Immature natural killer cell (primary cell): ENCODE data around the gene ETV7. TPM values are rescaled to one million over a fixed set of nuclear protein-coding genes. Genes with fewer than 3 reads are reported as not detected.
A peak's percentile ranks its signal among the peaks of the same experiment; 100 is the strongest.
"Not testable (repeated sequence)": the region's sequence is repeated elsewhere in the genome, so short reads cannot be mapped to it uniquely, and the experiment has no call there.

Experiments used
- DNase-seq, 3 donors: peaks; one replicate each; pipeline ENCODE4 v3.0.0; 2022; ENCODE audit warnings: mixed read lengths in 1 of 3
- H3K27ac Mint-ChIP-seq, 6 donors: one replicate each; pipeline ENCODE4 v1.8.0; 2020; ENCODE audit warnings: mixed read lengths in 6 of 6, mild to moderate bottlenecking in 5 of 6, inconsistent platforms in 4 of 6, moderate library complexity in 3 of 6
- H3K27me3 Mint-ChIP-seq, 3 donors: one replicate each; pipeline ENCODE4 v1.8.0; 2020 to 2021; ENCODE audit warnings: low read depth in 3 of 3, mild to moderate bottlenecking in 3 of 3, mixed read lengths in 3 of 3, moderate library complexity in 3 of 3, inconsistent platforms in 1 of 3
- H3K36me3 Mint-ChIP-seq, 3 donors: one replicate each; pipeline ENCODE4 v1.8.0; 2020; ENCODE audit warnings: mixed read lengths in 3 of 3, inconsistent platforms in 2 of 3, mild to moderate bottlenecking in 2 of 3
- H3K4me1 Mint-ChIP-seq, 2 donors: one replicate each; pipeline ENCODE4 v1.8.0; 2020; ENCODE audit warnings: inconsistent platforms in 2 of 2, mild to moderate bottlenecking in 2 of 2, mixed read lengths in 2 of 2, moderate library complexity in 1 of 2
- H3K4me3 Mint-ChIP-seq, 5 donors: one replicate each; pipeline ENCODE4 v1.8.0; 2020; ENCODE audit warnings: mild to moderate bottlenecking in 5 of 5, mixed read lengths in 5 of 5, inconsistent platforms in 3 of 5, moderate library complexity in 3 of 5
- H3K9me3 Mint-ChIP-seq, 6 donors: one replicate each; pipeline ENCODE4 v1.8.0; 2020; ENCODE audit warnings: mild to moderate bottlenecking in 6 of 6, mixed read lengths in 6 of 6, inconsistent platforms in 4 of 6, moderate library complexity in 3 of 6
- polyA plus RNA-seq, 3 donors: library from polyadenylated mRNA; unstranded; fragments of 300-500 nt; fragmentation: Illumina TruSeq; gene quantifications; one replicate each; pipeline ENCODE4 v1.2.3, GENCODE V29; 2021

The ETV7 gene
- polyA plus RNA-seq, 3 donors from 2014 or later: 2.0 TPM; not detected in 2

DNA sequence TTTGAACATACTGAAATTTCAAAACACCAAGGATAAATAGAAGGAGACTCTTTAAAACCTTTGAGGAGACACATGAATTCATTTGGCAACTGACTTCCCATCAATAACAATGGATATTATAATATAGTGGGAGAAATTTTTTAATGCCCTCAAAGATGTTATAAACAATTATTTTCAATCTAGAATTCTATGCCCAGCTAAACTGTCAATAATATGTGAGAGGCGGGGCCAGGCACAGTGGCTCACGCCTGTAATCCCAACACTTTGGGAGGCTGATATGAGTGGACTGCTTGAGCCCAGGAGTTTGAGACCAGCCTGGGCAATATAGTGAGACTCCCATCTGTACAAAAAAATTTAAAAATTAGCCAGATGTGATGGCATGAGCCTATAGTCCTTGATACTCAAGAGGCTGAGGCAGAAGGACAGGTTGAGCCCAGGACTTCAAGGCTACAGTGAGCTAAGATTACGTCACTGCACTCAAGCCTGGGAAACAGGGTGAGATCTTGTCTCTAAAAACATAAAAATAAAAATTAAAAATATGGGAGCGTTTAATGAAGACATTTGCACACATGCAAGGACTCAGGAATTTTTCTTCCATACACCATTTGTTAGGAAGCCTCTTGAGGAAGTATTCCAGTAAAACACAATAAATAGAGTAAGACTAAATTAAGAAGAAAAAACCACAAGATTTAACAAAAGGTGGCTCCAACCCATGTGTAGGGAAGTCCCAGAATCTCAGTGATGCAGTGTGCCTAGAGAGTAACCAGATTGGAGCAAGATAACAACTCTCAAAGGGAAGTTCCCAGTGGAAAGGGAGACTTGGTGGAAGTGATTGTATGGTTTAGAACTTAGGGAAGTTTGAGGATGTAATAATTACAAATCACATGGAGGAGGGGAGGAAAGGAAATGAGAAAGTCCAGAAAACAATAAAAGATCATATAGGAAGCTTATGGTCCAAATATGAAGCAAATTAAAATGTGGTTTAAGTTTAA lies 26.3 kb upstream of the ETV7 start:
- Mint-ChIP-seq H3K27me3 (peaks cover 0 to 7% (median 6%) of the 10 kb centered on the region in 3 donors), H3K9me3 (peaks cover 0 to 11% (median 3%) of the 10 kb centered on the region in 6 donors), H3K4me1 (no peaks in the 10 kb centered on the region), H3K27ac (no peak overlapping the region), H3K36me3 (peaks cover 0 to 4% (median 0%) of the 10 kb centered on the region in 3 donors), H3K4me3 (no peak overlapping the region)
- DNase-seq: no peak

DNA sequence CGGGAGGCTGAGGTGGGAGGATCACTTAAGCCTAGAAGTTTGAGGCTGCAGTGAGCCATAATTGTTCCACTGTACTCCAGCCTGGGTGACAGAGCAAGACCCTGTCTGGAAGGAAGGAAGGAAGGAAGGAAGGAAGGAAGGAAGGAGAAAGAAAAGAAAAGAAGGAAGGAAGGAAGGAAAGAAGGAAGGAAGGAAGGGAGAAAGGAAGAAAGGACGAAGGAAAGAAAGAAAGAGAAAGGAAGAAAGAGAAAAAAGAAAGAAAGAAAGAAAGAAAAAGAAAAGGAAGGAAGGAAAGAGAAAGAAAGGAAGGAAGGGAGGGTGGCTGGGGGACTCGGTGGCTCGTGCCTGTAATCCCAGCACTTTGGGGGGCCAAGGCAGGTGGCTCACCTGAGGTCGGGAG lies 22.2 kb upstream of the ETV7 start:
- Mint-ChIP-seq H3K27ac (peak overlapping the region in 2 of 6 donors; percentile 30 to 40), H3K9me3 (peaks cover 0 to 11% (median 3%) of the 10 kb centered on the region in 6 donors)
- H3K36me3 Mint-ChIP-seq, H3K4me3 Mint-ChIP-seq, DNase-seq, H3K4me1 Mint-ChIP-seq, H3K27me3 Mint-ChIP-seq: not testable (repeated sequence)

- Mint-ChIP-seq H3K4me1 (no peaks in the 10 kb centered on the region), H3K9me3 (no peaks in the 10 kb centered on the region), H3K4me3 (no peak overlapping the region), H3K27ac (no peak overlapping the region), H3K27me3 (peaks cover 0 to 6% (median 5%) of the 10 kb centered on the region in 3 donors), H3K36me3 (no peaks in the 10 kb centered on the region)
- DNase-seq: no peak
These were observed 16.7 kb upstream of the ETV7 start for GRCh38 chr6:36404164-36404563.

- Mint-ChIP-seq H3K27me3 (peaks cover 0 to 6% (median 2%) of the 10 kb centered on the region in 3 donors), H3K9me3 (no peaks in the 10 kb centered on the region), H3K27ac (no peak overlapping the region), H3K4me3 (no peak overlapping the region), H3K4me1 (no peaks in the 10 kb centered on the region), H3K36me3 (no peaks in the 10 kb centered on the region)
- DNase-seq: no peak
These were observed 15.0 kb upstream of the ETV7 start for GRCh38 chr6:36402481-36402880.

DNA sequence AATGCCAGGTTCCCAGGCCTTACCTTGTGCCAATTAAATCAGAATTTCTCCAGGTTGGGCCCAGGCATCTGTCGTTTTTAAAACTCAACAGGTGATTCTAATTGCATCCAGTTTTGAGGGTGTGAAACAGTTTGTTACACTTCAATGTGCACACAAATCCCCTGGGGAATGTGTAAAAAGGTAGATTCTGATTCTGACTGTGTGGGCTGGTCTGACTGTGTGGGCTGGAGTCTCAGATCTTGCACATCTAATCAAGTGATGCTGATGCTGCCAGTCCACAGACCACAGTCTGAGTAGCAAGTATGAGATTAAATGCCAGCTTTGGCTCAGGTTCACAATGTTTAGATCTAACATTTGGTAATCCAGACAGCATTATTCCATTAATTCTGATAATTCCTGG lies 12.5 kb upstream of the ETV7 start:
- Mint-ChIP-seq H3K36me3 (no peaks in the 10 kb centered on the region), H3K27ac (no peak overlapping the region), H3K4me1 (no peaks in the 10 kb centered on the region), H3K4me3 (no peak overlapping the region), H3K27me3 (peaks cover 0 to 5% (median 1%) of the 10 kb centered on the region in 3 donors), H3K9me3 (no peaks in the 10 kb centered on the region)
- no peak for DNase-seq

DNA sequence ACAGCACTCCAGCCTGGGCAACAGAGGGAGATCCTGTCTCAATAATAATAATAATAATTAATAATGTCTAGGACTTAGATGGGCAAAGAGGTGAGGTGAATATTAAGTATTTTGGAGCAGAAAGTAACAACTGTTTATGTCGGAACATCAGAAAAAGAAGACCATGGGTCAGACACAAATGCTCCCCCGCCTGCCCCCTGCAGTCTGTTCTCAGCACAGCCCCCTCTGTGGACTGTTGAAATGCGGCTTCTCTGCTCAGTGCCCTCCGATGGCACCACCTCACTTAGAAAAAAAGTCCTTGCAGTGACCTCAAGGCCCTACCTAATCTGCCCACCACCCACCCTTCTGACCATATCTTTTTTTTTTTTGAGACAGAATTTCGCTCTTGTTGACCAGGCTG lies 5.2 kb upstream of the ETV7 start:
- H3K4me1 Mint-ChIP-seq: peaks cover 7% of the 10 kb centered on the region in 2 donors
- H3K27me3 Mint-ChIP-seq: peaks cover 6 to 13% (median 8%) of the 10 kb centered on the region in 3 donors
- no peak overlapping the region for H3K4me3 Mint-ChIP-seq
- no peak overlapping the region for H3K27ac Mint-ChIP-seq
- DNase-seq: no peak
- peaks cover 0 to 6% (median 0%) of the 10 kb centered on the region in 3 donors for H3K36me3 Mint-ChIP-seq
- no peaks in the 10 kb centered on the region for H3K9me3 Mint-ChIP-seq

GRCh38 chr6:36389353-36389752 lies 1.9 kb upstream of the ETV7 start:
- peaks cover 0 to 10% (median 0%) of the 10 kb centered on the region in 3 donors for H3K36me3 Mint-ChIP-seq
- H3K27ac Mint-ChIP-seq: no peak overlapping the region
- H3K4me1 Mint-ChIP-seq: peaks cover 25 to 30% of the 10 kb centered on the region in 2 donors
- H3K9me3 Mint-ChIP-seq: no peaks in the 10 kb centered on the region
- peak overlapping the region in 1 of 5 donors; percentile 32 for H3K4me3 Mint-ChIP-seq
- H3K27me3 Mint-ChIP-seq: peaks cover 7 to 19% (median 12%) of the 10 kb centered on the region in 3 donors
- DNase-seq: no peak

- peaks cover 5 to 18% (median 12%) of the 10 kb centered on the region in 3 donors for H3K27me3 Mint-ChIP-seq
- H3K27ac Mint-ChIP-seq: peak overlapping the region in 4 of 6 donors; percentile 69 to 91 (median 84)
- H3K36me3 Mint-ChIP-seq: peaks cover 0 to 10% (median 3%) of the 10 kb centered on the region in 3 donors
- peak overlapping the region; percentile 85 to 100 (median 95) for H3K4me3 Mint-ChIP-seq
- H3K9me3 Mint-ChIP-seq: no peaks in the 10 kb centered on the region
- peak in 2 of 3 donors; percentile 7 to 17 for DNase-seq
- H3K4me1 Mint-ChIP-seq: peaks cover 25 to 30% of the 10 kb centered on the region in 2 donors
These were observed 702 bp downstream of the ETV7 start for GRCh38 chr6:36386495-36387439.

DNA sequence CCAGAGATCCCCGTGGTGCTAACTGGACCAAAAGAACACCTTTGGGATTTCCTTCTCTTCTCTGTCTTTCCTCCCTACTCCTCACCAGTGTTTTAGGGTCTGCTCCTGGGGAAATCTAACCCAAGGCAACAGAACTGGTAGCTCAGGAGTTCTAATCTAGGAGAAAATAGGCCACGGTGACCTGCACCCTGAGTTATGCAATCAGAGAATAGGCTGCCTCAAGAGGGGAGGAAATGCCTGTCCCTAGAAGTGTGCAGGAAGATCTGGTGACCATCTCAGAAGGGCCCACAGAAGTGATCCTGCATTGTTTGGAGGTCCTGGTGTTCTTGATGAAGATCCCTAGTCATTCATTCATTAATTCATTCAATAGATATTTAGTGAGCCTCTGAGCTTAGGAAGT lies 3.4 kb downstream of the ETV7 start:
- Mint-ChIP-seq H3K9me3 (no peaks in the 10 kb centered on the region), H3K4me3 (no peak overlapping the region), H3K27ac (no peak overlapping the region), H3K36me3 (peaks cover 0 to 4% (median 3%) of the 10 kb centered on the region in 3 donors), H3K27me3 (peaks cover 5 to 11% (median 9%) of the 10 kb centered on the region in 3 donors), H3K4me1 (peaks cover 25 to 30% of the 10 kb centered on the region in 2 donors)
- no peak for DNase-seq

DNA sequence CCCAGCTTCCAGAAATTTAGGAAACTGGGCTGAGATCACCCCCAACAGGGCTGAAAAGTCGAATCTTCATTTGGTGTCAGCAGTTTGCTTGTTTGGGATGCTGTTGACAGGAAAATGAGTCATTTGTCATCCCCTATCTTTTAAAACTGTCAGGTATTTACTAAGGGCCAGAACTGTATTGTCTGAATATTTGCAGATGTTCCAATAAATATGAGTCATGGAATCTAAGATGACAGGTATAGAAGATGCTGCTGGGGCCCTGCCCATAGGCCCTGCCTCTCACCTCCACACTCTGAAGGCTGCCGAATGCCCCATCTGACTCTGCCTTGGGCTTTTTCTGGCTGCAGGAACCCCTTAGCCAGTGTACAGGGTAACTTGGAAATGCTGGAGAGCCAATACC lies 3.9 kb downstream of the ETV7 start:
- H3K27ac Mint-ChIP-seq: no peak overlapping the region

DNA sequence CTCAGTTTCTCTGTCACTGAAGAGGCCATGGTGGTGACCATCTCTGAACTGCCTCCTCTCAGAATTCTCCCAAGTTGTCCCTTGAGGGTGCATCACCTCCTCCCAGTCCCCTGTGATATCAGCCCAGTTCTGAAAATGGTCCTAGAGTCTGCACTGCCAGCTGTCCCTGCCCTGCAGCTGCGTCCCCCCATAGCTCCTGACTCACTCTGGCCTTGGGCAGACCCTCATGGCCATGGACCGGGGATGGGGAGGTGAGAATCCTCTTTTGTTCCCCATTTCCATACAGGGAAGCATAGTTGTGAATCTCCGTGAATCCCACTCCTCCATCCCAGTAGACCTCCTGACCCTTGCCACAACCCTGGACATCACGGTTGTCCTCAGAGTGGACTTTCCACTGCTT lies 4.5 kb downstream of the ETV7 start:
- no peaks in the 10 kb centered on the region for H3K9me3 Mint-ChIP-seq
- H3K4me1 Mint-ChIP-seq: peaks cover 19 to 24% of the 10 kb centered on the region in 2 donors
- H3K27ac Mint-ChIP-seq: peak overlapping the region in 1 of 6 donors; percentile 4

More for the DNA sequence above, 3.9 kb downstream of the ETV7 start:
- Mint-ChIP-seq H3K36me3 (peaks cover 0 to 4% (median 3%) of the 10 kb centered on the region in 3 donors), H3K4me3 (no peak overlapping the region), H3K9me3 (no peaks in the 10 kb centered on the region), H3K27me3 (peaks cover 5 to 11% (median 8%) of the 10 kb centered on the region in 3 donors), H3K4me1 (peaks cover 25 to 30% of the 10 kb centered on the region in 2 donors)
- no peak for DNase-seq

GRCh38 chr6:36381502-36382389 lies 5.7 kb downstream of the ETV7 start:
- Mint-ChIP-seq H3K27me3 (peaks cover 0 to 4% (median 1%) of the 10 kb centered on the region in 3 donors), H3K9me3 (no peaks in the 10 kb centered on the region), H3K27ac (peak overlapping the region in 1 of 6 donors; percentile 81), H3K36me3 (peaks cover 0 to 3% (median 0%) of the 10 kb centered on the region in 3 donors), H3K4me3 (no peak overlapping the region), H3K4me1 (peaks cover 11 to 15% of the 10 kb centered on the region in 2 donors)
- DNase-seq: no peak

More for the DNA sequence above, 4.5 kb downstream of the ETV7 start:
- Mint-ChIP-seq H3K36me3 (peaks cover 0 to 4% (median 3%) of the 10 kb centered on the region in 3 donors), H3K4me3 (no peak overlapping the region), H3K27me3 (peaks cover 4 to 7% (median 5%) of the 10 kb centered on the region in 3 donors)
- DNase-seq: no peak
